CD8-positive, alpha-beta memory T cell (primary cell): ENCODE results near the gene TSC22D4. TPM values are rescaled to one million over a fixed set of nuclear protein-coding genes. Genes with fewer than 3 reads are reported as not detected.

Experiments used
- CTCF ChIA-PET: fragments of 350-600 bp; sonication (Branson Sonifier 250); formaldehyde crosslinking; loops from one replicate; lab custom pipeline; 2021; ENCODE audit warnings: antibody characterized with exemption; lab: Charles Lee
- POLR2A ChIA-PET: fragments of 350-600 bp; sonication (Branson Sonifier 250); formaldehyde crosslinking; loops from one replicate; lab custom pipeline; 2021; ENCODE audit warnings: antibody characterized with exemption; lab: Charles Lee
- DNase-seq, 5 donors: peaks; one replicate each; pipeline versions ENCODE4 v3.0.0 to v3.0.0-alpha.2; 2020 to 2022; ENCODE audit warnings: mixed read lengths in 1 of 5
- H3K27ac ChIP-seq: one replicate; pipeline ENCODE4 v1.7.0; 2013; ENCODE audit warnings: low read depth, mild to moderate bottlenecking, low read length, moderate library complexity
- H3K27me3 ChIP-seq: 2 replicates; pipeline ENCODE4 v1.7.0; 2013; ENCODE audit warnings: low read length, mild to moderate bottlenecking; ENCODE audit not compliant: insufficient read depth, poor library complexity, severe bottlenecking
- H3K36me3 ChIP-seq: 2 replicates; pipeline ENCODE4 v1.7.0; 2013; ENCODE audit warnings: mild to moderate bottlenecking, low read length, moderate library complexity; ENCODE audit not compliant: insufficient read depth
- H3K4me1 ChIP-seq: 2 replicates; pipeline ENCODE4 v1.7.0; 2013; ENCODE audit warnings: mild to moderate bottlenecking, low read length, moderate library complexity; ENCODE audit not compliant: insufficient read depth
- H3K4me3 ChIP-seq: 2 replicates; pipeline ENCODE4 v1.7.0; 2013; ENCODE audit warnings: mild to moderate bottlenecking, low read length
- H3K9me3 ChIP-seq: 2 replicates; pipeline ENCODE4 v1.7.0; 2013; ENCODE audit warnings: mild to moderate bottlenecking, low read length
- H3K27ac Mint-ChIP-seq, 8 donors: one replicate each; pipeline ENCODE4 v1.8.0; 2020 to 2021; ENCODE audit warnings: mixed read lengths in 8 of 8, mild to moderate bottlenecking in 6 of 8, inconsistent platforms in 3 of 8, moderate library complexity in 3 of 8
- H3K27me3 Mint-ChIP-seq, 2 donors: one replicate each; pipeline ENCODE4 v1.8.0; 2020 to 2021; ENCODE audit warnings: mixed read lengths in 2 of 2, mild to moderate bottlenecking in 1 of 2, moderate library complexity in 1 of 2
- H3K36me3 Mint-ChIP-seq, 3 donors: one replicate each; pipeline ENCODE4 v1.8.0; 2020 to 2021; ENCODE audit warnings: mixed read lengths in 3 of 3, inconsistent platforms in 1 of 3, mild to moderate bottlenecking in 1 of 3
- H3K4me1 Mint-ChIP-seq, 3 donors: one replicate each; pipeline ENCODE4 v1.8.0; 2020 to 2021; ENCODE audit warnings: mixed read lengths in 3 of 3, inconsistent platforms in 1 of 3, mild to moderate bottlenecking in 1 of 3
- H3K4me3 Mint-ChIP-seq, 7 donors: one replicate each; pipeline ENCODE4 v1.8.0; 2020 to 2021; ENCODE audit warnings: mixed read lengths in 7 of 7, mild to moderate bottlenecking in 6 of 7, moderate library complexity in 4 of 7, inconsistent platforms in 2 of 7
- H3K9me3 Mint-ChIP-seq, 5 donors: one replicate each; pipeline ENCODE4 v1.8.0; 2020 to 2022; ENCODE audit warnings: mixed read lengths in 5 of 5, mild to moderate bottlenecking in 3 of 5, moderate library complexity in 2 of 5, inconsistent platforms in 1 of 5
- polyA plus RNA-seq: library from polyadenylated mRNA; unstranded; fragments of 300-500 nt; fragmentation: Illumina TruSeq; gene quantifications from one replicate; pipeline ENCODE4 v1.2.3, GENCODE V29; 2021
- total RNA-seq, 2 experiments: library from RNA; stranded (reverse); gene quantifications; one replicate each; pipeline ENCODE4 v1.2.3, GENCODE V29; 2021

Gene TSC22D4
- total and polyA plus RNA-seq, 3 experiments from 2014 or later, result 40.5 to 99.1 (median 96.2) TPM

- Mint-ChIP-seq H3K9me3 (no peaks in the 10 kb centered on the region), H3K27ac (peak overlapping the region in 1 of 8 donors; percentile 11), H3K36me3 (no peaks in the 10 kb centered on the region), H3K4me3 (peak overlapping the region in 4 of 7 donors; percentile 22 to 39 (median 29)), H3K27me3 (no peaks in the 10 kb centered on the region), H3K4me1 (peaks cover 27 to 35% (median 29%) of the 10 kb centered on the region in 3 donors)
- Histone ChIP-seq H3K4me3 (no peak overlapping the region), H3K36me3 (no peaks in the 10 kb centered on the region), H3K27me3 (no peaks in the 10 kb centered on the region), H3K9me3 (no peaks in the 10 kb centered on the region), H3K4me1 (peaks cover 36% of the 10 kb centered on the region), H3K27ac (no peak overlapping the region)
- DNase-seq, result no peak
- POLR2A ChIA-PET, result no interaction called here
- CTCF ChIA-PET, result interaction anchor here (1.0 to 2.0 kb wide), 5 partner anchors 29 to 88 kb away, joined by 3 to 9 read pairs (median 4); no protein-coding TSS in a partner anchor
Observed at GRCh38 chr7:100517305-100517704, 38.3 kb upstream of the TSC22D4 start.

GRCh38 chr7:100516135-100516812, 37.3 kb upstream of the TSC22D4 start:
- Mint-ChIP-seq H3K36me3 (no peaks in the 10 kb centered on the region), H3K27ac (peak overlapping the region; percentile 0 to 87 (median 32)), H3K4me1 (peaks cover 27 to 35% (median 29%) of the 10 kb centered on the region in 3 donors), H3K4me3 (peak overlapping the region in 6 of 7 donors; percentile 57 to 87 (median 62)), H3K27me3 (no peaks in the 10 kb centered on the region), H3K9me3 (no peaks in the 10 kb centered on the region)
- H3K27ac ChIP-seq, result peak overlapping the region; percentile 10
- H3K9me3 ChIP-seq, result no peaks in the 10 kb centered on the region
- peak; percentile 30 to 84 (median 62) for DNase-seq
- ChIA-PET CTCF (interaction anchor here (0.7 to 1.9 kb wide), 12 partner anchors 11 to 175 kb away, joined by 3 to 17 read pairs (median 4); partner anchors contain the start of gene LRCH4), POLR2A (interaction anchor here (0.6 to 1.5 kb wide), 8 partner anchors 14 to 574 kb away, joined by 4 to 12 read pairs (median 6); partner anchors contain the start of genes AGFG2 and TSC22D4)
- H3K4me3 ChIP-seq, result peak overlapping the region; percentile 34
- no peaks in the 10 kb centered on the region for H3K27me3 ChIP-seq
- no peaks in the 10 kb centered on the region for H3K36me3 ChIP-seq
- peaks cover 36% of the 10 kb centered on the region for H3K4me1 ChIP-seq

- H3K9me3 ChIP-seq, result no peaks in the 10 kb centered on the region
- no peak for DNase-seq
- no peaks in the 10 kb centered on the region for H3K36me3 ChIP-seq
- H3K4me3 ChIP-seq, result no peak overlapping the region
- H3K27me3 Mint-ChIP-seq, result no peaks in the 10 kb centered on the region
- no peak overlapping the region for H3K27ac ChIP-seq
- no peaks in the 10 kb centered on the region for H3K36me3 Mint-ChIP-seq
- peaks cover 27 to 35% (median 29%) of the 10 kb centered on the region in 3 donors for H3K4me1 Mint-ChIP-seq
- peaks cover 36% of the 10 kb centered on the region for H3K4me1 ChIP-seq
- no peaks in the 10 kb centered on the region for H3K27me3 ChIP-seq
- no peaks in the 10 kb centered on the region for H3K9me3 Mint-ChIP-seq
- H3K27ac Mint-ChIP-seq, result peak overlapping the region in 1 of 8 donors; percentile 25
- ChIA-PET CTCF (interaction anchor here (0.7 to 1.7 kb wide), 5 partner anchors 30 to 70 kb away, joined by 3 to 5 read pairs (median 3); partner anchors contain the start of gene LRCH4), POLR2A (interaction anchor here (1.2 kb wide), 1 partner anchor 16 kb away, joined by 4 read pairs; no protein-coding TSS in a partner anchor)
- peak overlapping the region in 3 of 7 donors; percentile 15 to 54 (median 29) for H3K4me3 Mint-ChIP-seq
Observed at GRCh38 chr7:100515072-100515532, 36.1 kb upstream of the TSC22D4 start.

- ChIA-PET POLR2A (no interaction called here), CTCF (interaction anchor here (1.1 to 1.7 kb wide), 2 partner anchors 29 to 47 kb away, joined by 3 to 4 read pairs; no protein-coding TSS in a partner anchor)
- no peak for DNase-seq
Observed at GRCh38 chr7:100513212-100513810, 34.3 kb upstream of the TSC22D4 start.

GRCh38 chr7:100510437-100511239, 31.6 kb upstream of the TSC22D4 start:
- H3K27ac Mint-ChIP-seq, result no peak overlapping the region
- Histone ChIP-seq H3K27ac (no peak overlapping the region), H3K4me3 (no peak overlapping the region), H3K36me3 (no peaks in the 10 kb centered on the region), H3K9me3 (no peaks in the 10 kb centered on the region), H3K4me1 (peaks cover 16% of the 10 kb centered on the region), H3K27me3 (no peaks in the 10 kb centered on the region)
- DNase-seq, result no peak
- peaks cover 6 to 11% (median 8%) of the 10 kb centered on the region in 3 donors for H3K4me1 Mint-ChIP-seq
- no peak overlapping the region for H3K4me3 Mint-ChIP-seq
- no peaks in the 10 kb centered on the region for H3K9me3 Mint-ChIP-seq
- H3K27me3 Mint-ChIP-seq, result peaks cover 0 to 1% of the 10 kb centered on the region in 2 donors
- ChIA-PET POLR2A (no interaction called here), CTCF (interaction anchor here (0.6 to 2.5 kb wide), 3 partner anchors 31 to 1110 kb away, joined by 3 to 5 read pairs (median 3); no protein-coding TSS in a partner anchor)
- no peaks in the 10 kb centered on the region for H3K36me3 Mint-ChIP-seq

More at GRCh38 chr7:100513212-100513810, 34.3 kb upstream of the TSC22D4 start:
- no peaks in the 10 kb centered on the region for H3K27me3 ChIP-seq
- H3K36me3 ChIP-seq, result no peaks in the 10 kb centered on the region
- Mint-ChIP-seq H3K27ac (no peak overlapping the region), H3K36me3 (no peaks in the 10 kb centered on the region), H3K27me3 (no peaks in the 10 kb centered on the region), H3K4me1 (peaks cover 25 to 31% (median 29%) of the 10 kb centered on the region in 3 donors), H3K9me3 (no peaks in the 10 kb centered on the region), H3K4me3 (peak overlapping the region in 2 of 7 donors; percentile 28 to 54)
- no peak overlapping the region for H3K4me3 ChIP-seq
- H3K4me1 ChIP-seq, result peaks cover 36% of the 10 kb centered on the region
- no peak overlapping the region for H3K27ac ChIP-seq
- H3K9me3 ChIP-seq, result no peaks in the 10 kb centered on the region

GRCh38 chr7:100509231-100509630, 30.2 kb upstream of the TSC22D4 start:
- Histone ChIP-seq H3K27me3 (no peaks in the 10 kb centered on the region), H3K4me1 (peaks cover 7% of the 10 kb centered on the region), H3K4me3 (no peak overlapping the region), H3K36me3 (no peaks in the 10 kb centered on the region), H3K9me3 (no peaks in the 10 kb centered on the region), H3K27ac (no peak overlapping the region)
- ChIA-PET CTCF (interaction anchor here (1.4 to 2.5 kb wide), 3 partner anchors 13 to 33 kb away, joined by 3 to 7 read pairs (median 5); no protein-coding TSS in a partner anchor), POLR2A (no interaction called here)
- no peak for DNase-seq
- Mint-ChIP-seq H3K27ac (no peak overlapping the region), H3K27me3 (peaks cover 0 to 1% of the 10 kb centered on the region in 2 donors), H3K9me3 (no peaks in the 10 kb centered on the region), H3K36me3 (no peaks in the 10 kb centered on the region), H3K4me3 (no peak overlapping the region), H3K4me1 (peaks cover 0 to 2% (median 0%) of the 10 kb centered on the region in 3 donors)

GRCh38 chr7:100506356-100506923, 27.4 kb upstream of the TSC22D4 start:
- no peaks in the 10 kb centered on the region for H3K27me3 ChIP-seq
- no peak overlapping the region for H3K27ac ChIP-seq
- Mint-ChIP-seq H3K27me3 (peaks cover 0 to 1% of the 10 kb centered on the region in 2 donors), H3K27ac (peak overlapping the region in 1 of 8 donors; percentile 40), H3K4me3 (no peak overlapping the region), H3K36me3 (no peaks in the 10 kb centered on the region), H3K4me1 (no peaks in the 10 kb centered on the region), H3K9me3 (no peaks in the 10 kb centered on the region)
- H3K4me1 ChIP-seq, result no peaks in the 10 kb centered on the region
- DNase-seq, result no peak
- no peaks in the 10 kb centered on the region for H3K9me3 ChIP-seq
- CTCF ChIA-PET, result interaction anchor here (0.9 to 1.4 kb wide), 5 partner anchors 10 to 273 kb away, joined by 3 to 5 read pairs (median 3); partner anchors contain the start of gene NYAP1
- POLR2A ChIA-PET, result no interaction called here
- H3K36me3 ChIP-seq, result no peaks in the 10 kb centered on the region
- H3K4me3 ChIP-seq, result no peak overlapping the region
